ENCODE measurements around the gene UGT2B15. TPM values are rescaled to one million over a fixed set of nuclear protein-coding genes. Genes with fewer than 3 reads are reported as not detected.
"Not testable (repeated sequence)": the region's sequence is repeated elsewhere in the genome, so short reads cannot be mapped to it uniquely, and the experiment has no call there.

The UGT2B15 gene
- total RNA-seq, 1 donor from 2014 or later, result not detected

DNA sequence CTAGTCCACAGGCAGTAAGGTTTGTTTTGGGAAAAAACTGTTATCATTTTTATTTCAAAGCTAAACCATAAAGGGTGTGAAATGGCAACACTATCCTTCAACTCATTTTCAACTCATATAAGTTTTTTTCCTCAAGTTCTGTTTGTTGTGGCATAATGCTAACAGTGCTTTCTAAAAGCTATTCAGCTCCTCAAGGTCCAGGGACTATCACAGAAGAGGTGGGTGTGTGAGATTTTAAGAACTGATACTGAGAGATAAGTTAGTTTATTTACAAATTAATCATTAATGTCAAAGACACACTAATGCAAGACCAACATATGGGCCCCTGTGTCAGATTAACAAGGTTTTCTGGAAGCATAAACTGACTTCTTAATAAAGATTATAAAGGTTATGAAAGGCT lies 11.8 kb downstream of the UGT2B15 start:
- no peak for ATAC-seq
- no peak for DNase-seq (ENCODE audit: missing footprints)
- intact Hi-C loops (cut with DNase I), result no loop called here

DNA sequence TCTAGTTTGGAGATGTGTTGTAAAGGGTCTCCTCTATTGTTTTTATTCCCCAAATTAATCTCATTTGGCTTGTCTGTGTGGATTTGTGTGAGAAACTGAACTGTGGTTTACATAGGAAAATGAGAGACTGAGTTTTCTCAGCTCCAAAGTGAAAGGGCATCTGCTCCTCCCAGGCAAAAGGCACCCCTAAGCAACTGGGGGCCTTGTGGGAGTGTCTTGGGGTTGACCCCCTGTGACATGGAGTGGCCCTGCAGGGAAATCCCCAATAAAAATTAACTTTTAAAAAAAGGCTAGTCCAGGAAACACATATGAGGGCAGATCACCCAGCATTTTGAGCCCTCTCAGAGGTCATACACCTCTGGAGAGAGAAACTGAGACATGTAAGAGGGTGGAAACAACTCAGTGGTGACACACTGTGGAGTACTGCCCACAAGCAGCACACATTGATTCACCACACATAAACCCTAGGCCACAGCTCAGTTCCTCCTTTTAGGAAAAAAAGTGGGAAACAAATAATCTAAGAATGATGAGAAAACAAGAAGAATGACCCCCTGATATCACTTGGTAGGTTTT lies 13.3 kb downstream of the UGT2B15 start:
- DNase-seq (ENCODE audit: missing footprints); intact Hi-C loops (cut with DNase I); ATAC-seq: not testable (repeated sequence)

GRCh38 chr4:68656445-68656973 lies 13.9 kb downstream of the UGT2B15 start:
- DNase-seq (ENCODE audit: missing footprints); ATAC-seq; intact Hi-C loops (cut with DNase I): not testable (repeated sequence)

GRCh38 chr4:68655764-68656444 lies 14.5 kb downstream of the UGT2B15 start:
- no peak for ATAC-seq
- DNase-seq (ENCODE audit: missing footprints), result no peak
- intact Hi-C loops (cut with DNase I), result no loop called here

DNA sequence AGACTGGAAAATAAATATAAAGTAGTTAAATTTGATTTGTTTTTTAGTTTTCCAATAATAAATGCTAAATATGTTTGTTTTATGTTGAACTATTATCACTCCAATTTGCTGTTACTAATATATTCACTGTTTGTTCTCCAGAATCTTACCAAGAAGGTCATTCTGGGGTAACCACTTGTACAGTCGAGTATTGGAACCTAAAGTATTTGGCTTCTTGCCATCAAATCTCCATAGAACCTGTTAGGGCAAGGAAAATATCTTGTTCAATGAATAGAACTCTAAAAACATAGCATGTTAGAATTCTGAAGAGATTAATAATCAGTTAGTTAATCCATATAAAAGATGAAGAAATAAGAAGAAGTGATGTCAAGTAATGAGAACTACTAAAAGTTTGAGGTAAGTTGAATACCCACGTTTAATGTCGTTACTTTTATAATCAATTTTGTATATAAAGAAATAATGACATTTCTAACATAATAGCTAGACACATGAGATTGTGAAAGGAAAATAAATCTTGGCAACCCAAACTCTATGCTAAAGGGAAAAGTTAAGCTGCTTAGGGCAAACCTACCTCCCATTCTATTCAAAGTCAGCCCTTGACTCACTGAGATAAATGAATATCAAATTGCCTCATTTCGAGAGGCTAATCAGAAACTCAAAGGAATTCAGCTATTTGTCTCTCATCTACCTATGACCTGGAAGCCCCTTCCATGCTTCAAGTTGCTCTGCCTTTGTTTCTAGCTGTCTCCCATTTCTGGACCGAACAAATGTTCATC lies 15.3 kb downstream of the UGT2B15 start:
- intact Hi-C loops (cut with DNase I), result no loop called here
- DNase-seq (ENCODE audit: missing footprints) (no peak), ATAC-seq (no peak)

- ATAC-seq, result no peak
- intact Hi-C loops (cut with DNase I), result no loop called here
- no peak for DNase-seq (ENCODE audit: missing footprints)
Measured at GRCh38 chr4:68651932-68652331, 18.5 kb downstream of the UGT2B15 start.

- intact Hi-C loops (cut with DNase I), result no loop called here
- ATAC-seq (no peak), DNase-seq (ENCODE audit: missing footprints) (no peak)
Measured at GRCh38 chr4:68630371-68630770, 40.1 kb downstream of the UGT2B15 start.

DNA sequence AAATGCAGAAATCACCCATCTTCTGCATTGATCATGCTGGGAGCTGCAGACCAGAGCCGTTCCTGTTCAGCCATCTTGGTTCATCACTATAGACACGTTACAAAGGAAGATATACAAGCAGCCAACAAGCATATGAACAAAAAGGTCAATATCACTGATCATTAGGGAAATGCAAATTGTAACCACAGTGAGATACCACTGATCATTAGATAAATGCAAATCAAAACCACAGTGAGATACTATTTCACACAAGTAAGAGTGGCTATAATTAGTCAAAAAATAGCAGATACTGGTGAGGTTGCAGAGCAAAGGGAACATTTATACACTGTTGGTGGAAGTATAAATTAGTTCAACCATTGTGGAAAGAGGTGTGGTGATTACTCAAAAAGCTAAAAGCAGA lies 47.7 kb downstream of the UGT2B15 start:
- DNase-seq (ENCODE audit: missing footprints); intact Hi-C loops (cut with DNase I); ATAC-seq: not testable (repeated sequence)

DNA sequence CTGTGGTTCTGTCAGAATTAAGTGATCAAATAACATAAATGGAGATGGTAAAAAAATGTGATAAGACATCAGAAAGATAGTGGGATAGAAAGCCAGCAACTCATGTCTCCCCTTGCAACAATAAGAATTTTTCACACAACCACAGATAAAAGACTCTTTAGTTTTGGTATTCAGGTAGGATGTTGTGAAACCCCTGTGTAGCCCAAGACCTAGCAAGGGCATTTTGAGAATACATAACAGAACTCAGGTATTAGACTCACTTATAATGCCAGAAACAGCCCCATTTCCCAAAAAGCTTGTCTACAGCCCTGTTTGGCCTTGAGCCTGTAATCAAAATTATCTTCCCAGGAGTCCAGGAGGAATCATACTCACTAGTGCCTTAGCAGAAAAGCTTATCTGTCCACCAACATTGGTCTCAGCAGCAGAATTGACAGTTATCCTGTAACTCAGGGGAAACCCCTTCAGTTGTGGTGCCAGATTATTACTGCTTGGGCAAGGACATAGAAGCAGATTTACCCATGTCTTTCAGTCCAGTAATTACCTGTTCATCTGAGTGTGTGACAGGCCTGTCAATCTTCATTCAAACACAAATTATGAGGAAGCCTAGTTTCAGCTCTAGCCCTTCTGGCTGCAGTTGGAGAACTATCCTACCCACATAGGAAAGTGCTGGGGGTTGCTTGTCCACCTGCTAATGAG lies 53.3 kb downstream of the UGT2B15 start:
- intact Hi-C loops (cut with DNase I), result no loop called here
- ATAC-seq, result no peak
- DNase-seq (ENCODE audit: missing footprints), result no peak

DNA sequence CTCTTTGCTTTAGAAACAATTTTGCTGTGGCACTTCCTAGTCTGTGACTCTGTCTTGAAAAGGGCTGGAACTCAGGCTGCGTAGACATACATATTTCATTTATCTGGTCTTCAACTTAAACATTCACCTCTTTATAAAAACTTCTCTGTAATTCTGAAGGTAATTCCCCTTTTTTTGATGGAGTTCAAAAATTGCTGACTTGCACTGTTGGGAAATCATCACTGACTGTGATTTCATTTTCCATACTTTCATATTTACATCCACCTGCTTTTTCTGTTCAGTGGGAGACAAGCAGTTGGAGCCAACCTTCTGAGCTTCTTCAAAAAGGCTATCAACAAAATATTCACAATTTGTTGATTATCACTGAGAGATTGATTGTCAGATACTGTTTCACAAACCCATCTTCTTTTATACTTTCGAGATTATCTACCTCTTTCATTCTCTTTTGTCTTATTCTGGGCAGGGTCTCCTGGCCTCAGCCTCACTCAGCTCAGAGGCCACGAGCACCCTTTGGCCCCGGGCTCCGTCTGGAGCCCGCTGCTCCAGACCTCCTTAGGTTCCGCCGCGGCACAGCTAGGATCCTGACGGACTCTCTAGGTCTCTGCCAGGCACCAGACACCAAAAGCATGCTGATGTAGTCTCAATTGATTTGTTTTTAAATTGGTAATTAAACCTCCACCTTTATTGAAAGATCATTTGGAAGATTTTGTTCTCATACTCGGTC lies 54.6 kb downstream of the UGT2B15 start:
- intact Hi-C loops (cut with DNase I), result no loop called here
- ATAC-seq, result no peak
- DNase-seq (ENCODE audit: missing footprints), result no peak

- intact Hi-C loops (cut with DNase I), result no loop called here
- DNase-seq (ENCODE audit: missing footprints) (no peak), ATAC-seq (no peak)
Measured at GRCh38 chr4:68613752-68614151, 56.7 kb downstream of the UGT2B15 start.

- ATAC-seq (no peak), DNase-seq (ENCODE audit: missing footprints) (no peak)
- intact Hi-C loops (cut with DNase I), result no loop called here
Measured at GRCh38 chr4:68606240-68606639, 64.2 kb downstream of the UGT2B15 start.

DNA sequence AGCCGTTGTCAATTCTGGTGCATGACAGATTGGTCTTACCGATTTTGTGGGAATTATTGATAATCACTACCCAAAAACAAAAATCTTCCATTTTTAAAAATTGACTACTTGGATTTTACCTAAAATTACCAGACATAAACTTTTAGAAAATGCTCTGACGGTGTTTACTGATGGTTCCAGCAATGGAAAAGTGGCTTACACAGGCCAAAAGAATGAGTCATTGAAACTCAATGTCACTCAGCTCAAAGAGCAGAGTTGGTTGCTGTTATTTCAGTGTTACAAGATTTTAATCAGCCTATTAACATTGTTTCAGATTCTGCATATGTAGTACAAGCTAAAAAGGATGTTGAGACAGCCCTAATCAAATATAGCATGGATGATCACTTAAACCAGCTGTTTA lies 71.3 kb downstream of the UGT2B15 start:
- ATAC-seq, result no peak
- intact Hi-C loops (cut with DNase I), result no loop called here
- DNase-seq (ENCODE audit: missing footprints), result no peak

- intact Hi-C loops (cut with DNase I), result no loop called here
- no peak for ATAC-seq
- DNase-seq (ENCODE audit: missing footprints), result no peak
Measured at GRCh38 chr4:68597482-68597881, 73.0 kb downstream of the UGT2B15 start.

Other genes starting within 250 kb of the UGT2B15 start
- gene TMPRSS11E, start 223.2 kb downstream of the UGT2B15 start, total RNA-seq, result not detected
- gene UGT2B17, start 94.3 kb downstream of the UGT2B15 start, total RNA-seq, result not detected
- gene UGT2B10, start 145.3 kb upstream of the UGT2B15 start, total RNA-seq, result not detected